C4-2B (cell line): Measurements from ENCODE around the gene ST7L.

Experiments
- CTCF ChIP-seq: fragments of 450-650 bp; conservative IDR thresholded peaks from 2 replicates; pipeline ENCODE4 v1.5.1; 2017; ENCODE audit warnings: mild to moderate bottlenecking
- ZFX ChIP-seq: fragments of 450-650 bp; IDR thresholded peaks from 2 replicates; pipeline ENCODE4 v1.6.1; 2017

DNA sequence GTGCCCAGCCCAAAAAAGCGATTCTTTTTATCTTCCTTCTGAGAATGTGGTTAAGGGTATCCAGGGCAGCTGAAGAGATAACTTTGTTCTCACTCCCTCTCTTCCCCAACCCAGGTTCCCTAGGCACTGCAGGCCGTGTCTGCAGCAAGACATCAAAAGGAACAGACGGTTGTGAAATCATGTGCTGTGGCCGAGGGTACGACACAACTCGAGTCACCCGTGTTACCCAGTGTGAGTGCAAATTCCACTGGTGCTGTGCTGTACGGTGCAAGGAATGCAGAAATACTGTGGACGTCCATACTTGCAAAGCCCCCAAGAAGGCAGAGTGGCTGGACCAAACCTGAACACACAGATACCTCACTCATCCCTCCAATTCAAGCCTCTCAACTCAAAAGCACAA is 98.8 kb downstream of the ST7L start:
- TF ChIP-seq CTCF (no peak), ZFX (no peak; the same call in 1 of the 2 replicates)
